Activated effector memory CD4-positive, alpha-beta T cell treated with anti-CD3 and anti-CD28 coated beads, Interleukin-2, amount 50 U/mL, for 16 hours (primary cell): ENCODE measurements around the gene MEA1.
"Not testable (repeated sequence)": the region's sequence is repeated elsewhere in the genome, so short reads cannot be mapped to it uniquely, and the experiment has no call there.

Experiments
- DNase-seq: peaks from one replicate; pipeline ENCODE4 v3.0.0-alpha.2; 2020

Gene MEA1

DNA sequence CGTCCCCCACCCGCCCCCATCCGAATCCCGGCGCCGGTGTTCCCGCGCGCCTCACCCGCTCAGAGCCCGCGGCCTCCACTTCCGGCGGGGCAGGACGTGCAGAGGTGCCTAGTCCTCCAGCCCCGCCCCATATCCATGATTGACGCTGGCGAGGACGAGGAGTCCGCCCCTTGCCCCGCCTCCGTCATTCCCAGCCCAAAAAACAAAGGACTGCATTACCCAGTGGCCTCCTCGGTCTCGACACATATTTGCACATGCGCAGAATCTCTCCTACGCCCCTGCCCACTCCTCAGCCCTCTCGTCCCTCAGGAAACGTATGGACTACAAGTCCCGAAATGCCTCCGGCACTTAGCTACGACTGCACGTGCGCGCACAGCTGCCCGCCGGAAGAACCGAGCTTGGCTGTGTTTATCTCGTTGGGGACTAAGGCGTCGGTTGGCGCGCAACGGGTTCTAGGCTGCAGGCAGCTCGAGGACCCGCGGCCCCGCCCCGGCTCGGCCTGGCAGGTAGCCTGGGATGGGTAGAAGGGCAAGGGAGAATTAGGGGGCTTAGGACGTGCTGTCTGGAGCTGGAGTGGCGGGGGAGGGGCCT lies at the start of gene MEA1, which contains the start of gene KLHDC3:
Gene MEA1, minus strand, starts transcription at position 104 of the 591 bp plus-strand sequence. CDS start 133 bp downstream, outside the sequence.
Gene KLHDC3, plus strand, starts transcription at position 407 of the 591 bp plus-strand sequence. CDS start 2,944 bp downstream, outside the sequence.
- DNase-seq: peak; percentile 100

DNA sequence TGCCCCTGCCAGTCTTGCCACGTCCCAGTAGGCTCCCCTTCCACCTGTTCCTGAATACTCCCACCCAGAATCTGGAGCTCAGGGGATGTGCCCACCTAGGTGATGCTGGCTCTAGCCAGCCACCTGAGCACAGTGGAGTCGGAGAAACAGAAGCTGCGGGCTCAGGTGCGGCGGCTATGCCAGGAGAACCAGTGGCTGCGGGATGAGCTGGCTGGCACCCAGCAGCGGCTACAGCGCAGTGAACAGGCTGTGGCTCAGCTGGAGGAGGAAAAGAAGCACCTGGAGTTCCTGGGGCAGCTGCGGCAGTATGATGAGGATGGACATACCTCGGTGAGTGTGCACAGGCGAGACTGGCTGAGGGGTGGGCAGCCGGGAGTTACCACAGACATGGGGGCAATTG lies 49.1 kb upstream of the MEA1 start:
- no peak for DNase-seq

DNA sequence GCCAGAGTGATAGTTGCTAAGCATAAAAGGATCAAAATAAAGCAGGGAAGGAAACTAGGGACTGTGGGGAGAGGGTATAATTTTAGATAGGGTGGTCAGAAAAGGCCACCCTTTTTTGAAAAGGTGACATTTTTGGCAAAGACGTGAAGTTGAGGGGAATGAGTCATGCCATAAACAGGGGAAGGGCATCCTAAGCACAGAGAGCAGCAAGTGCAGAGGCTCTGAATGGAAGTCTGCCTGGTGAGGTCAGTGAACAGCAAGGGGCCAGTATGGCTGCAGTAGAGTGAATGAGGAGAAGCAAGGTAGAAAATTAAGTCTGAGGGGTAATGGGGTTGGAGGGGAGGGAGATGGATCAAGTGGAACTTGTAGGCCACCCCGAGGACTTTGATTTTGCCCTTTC lies 48.1 kb upstream of the MEA1 start:
- no peak for DNase-seq

- no peak for DNase-seq
Observed at GRCh38 chr6:43060755-43061633, 47.2 kb upstream of the MEA1 start.

DNA sequence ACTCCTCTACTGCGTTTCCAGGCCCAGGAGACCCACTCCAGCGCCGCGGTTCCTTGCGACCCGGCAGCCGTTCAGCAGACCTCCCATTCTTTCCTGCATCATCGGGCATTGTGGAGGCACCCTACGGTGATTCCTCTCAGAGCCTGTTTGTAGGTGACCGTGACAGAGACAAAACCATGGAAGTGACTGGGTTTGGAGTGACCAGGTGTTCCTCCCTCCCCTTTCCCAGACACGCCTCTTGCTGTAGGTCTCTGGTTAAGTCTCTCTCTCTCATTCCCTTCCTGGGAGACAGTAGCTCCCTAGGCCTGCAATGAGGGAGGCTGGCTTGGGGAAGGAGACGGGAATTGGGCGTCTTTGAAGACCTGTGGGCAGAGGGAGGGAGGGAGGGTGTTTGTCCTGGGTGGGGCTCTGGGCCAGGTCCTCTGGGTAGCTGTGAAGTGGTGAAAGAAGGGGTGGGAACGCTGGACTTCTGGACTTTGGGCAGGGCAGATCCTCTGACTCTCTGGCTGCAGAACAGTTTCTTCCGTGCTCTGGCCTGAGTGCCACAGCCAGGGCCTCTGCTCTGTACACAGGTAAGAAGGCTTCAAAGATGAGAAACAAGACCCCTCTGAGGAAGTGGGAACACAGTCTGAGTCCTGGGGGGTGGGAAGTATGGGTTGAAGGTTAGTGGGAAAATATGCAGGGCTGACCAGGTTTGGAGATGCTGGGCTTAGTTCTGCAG lies 46.4 kb upstream of the MEA1 start:
- no peak for DNase-seq

DNA sequence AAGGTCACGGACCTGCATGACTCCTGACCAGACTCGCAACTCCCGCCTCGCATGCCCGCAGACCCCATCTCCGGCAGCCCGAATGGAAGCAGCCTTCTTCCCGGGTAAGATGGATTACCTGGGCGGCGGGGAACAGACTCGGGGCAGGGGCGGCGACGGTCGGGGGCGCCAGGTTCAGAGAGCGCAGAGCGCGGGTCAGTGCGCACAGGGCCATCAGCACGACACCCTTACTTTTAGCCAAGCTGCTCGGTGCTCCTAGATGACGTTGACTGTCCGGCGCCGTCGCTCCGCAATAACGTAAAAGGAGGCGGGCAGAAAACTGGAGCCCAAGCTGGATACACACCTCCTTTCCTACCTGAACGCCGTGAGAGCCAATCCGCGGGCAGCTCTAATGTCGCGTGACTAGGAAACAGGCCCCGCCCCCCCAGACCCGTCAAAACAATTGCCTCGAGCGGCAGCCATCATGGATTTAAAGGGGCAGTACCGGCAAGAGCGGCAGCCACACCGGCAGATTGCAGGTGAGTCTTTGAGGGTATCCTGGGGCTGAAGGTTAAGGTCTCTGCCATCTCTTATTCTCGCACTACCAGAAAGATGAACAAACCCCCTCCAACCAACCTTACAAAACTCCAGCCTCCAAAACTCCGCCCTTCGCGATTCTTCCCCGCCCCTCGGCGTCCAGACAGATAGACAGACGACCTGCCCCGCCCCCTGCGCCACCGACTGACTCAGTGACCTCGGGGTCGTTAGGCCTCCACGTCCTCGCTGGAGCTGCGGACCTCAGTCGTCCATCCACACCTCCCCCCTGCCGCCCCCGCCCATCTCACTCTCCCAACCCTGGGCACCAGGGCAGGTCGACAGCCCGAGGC lies 45.7 kb upstream of the MEA1 start, which contains the start of the genes KLC4 and MRPL2:
Gene KLC4, plus strand, starts transcription at position 464 of the 866 bp plus-strand sequence. CDS start 1,705 bp downstream, outside the sequence.
Gene MRPL2, minus strand, starts transcription at position 267 of the 866 bp plus-strand sequence. Its CDS starts 53 bp downstream, at position 214.
- peak; percentile 99 for DNase-seq

DNA sequence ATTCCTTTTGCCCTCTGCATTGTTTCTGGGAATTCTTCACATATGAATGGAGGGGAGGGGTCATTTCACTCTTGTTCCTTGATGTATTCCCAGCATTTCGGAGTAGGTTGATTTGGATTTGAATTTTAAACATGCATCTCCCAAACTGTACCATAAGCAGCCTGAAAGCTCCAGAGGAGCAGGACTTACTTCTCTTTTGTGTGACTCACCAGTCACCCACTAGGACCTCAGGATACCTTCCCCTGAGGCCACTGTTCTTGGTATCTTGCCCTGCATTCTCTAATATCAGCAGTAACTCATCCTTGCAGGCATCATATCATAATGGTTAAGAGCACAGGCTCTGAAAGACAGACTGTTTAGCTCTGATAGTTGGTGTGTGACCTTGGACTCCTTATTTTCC lies 44.8 kb upstream of the MEA1 start:
- no peak for DNase-seq

DNA sequence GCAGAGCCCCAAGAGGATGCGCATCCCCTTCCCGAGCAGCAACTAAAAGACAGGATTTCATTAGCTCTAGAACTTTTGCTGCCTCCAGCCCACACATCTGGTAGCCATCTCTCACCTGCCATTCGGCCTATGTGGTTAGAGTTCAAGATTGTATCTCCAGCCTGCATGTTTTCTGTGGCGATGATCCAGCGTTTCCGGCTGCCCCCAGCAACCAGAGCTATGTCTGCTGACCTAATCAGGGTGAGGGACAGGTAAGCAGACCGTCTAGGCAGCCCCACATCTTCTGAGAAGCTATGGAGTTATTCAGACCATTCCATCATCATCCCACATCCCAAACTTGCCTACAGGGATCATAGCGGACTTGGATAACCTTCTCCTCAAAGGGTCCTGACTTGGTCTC lies 42.2 kb upstream of the MEA1 start:
- no peak for DNase-seq

GRCh38 chr6:43054206-43054943 lies 40.6 kb upstream of the MEA1 start:
- DNase-seq: no peak

GRCh38 chr6:43053545-43054205 lies 39.9 kb upstream of the MEA1 start, which contains the start of gene CUL7:
Gene CUL7 (minus strand): TSS chr6:43053851. CDS start chr6:43052788, 1,063 bp downstream.
- DNase-seq: peak; percentile 97

DNA sequence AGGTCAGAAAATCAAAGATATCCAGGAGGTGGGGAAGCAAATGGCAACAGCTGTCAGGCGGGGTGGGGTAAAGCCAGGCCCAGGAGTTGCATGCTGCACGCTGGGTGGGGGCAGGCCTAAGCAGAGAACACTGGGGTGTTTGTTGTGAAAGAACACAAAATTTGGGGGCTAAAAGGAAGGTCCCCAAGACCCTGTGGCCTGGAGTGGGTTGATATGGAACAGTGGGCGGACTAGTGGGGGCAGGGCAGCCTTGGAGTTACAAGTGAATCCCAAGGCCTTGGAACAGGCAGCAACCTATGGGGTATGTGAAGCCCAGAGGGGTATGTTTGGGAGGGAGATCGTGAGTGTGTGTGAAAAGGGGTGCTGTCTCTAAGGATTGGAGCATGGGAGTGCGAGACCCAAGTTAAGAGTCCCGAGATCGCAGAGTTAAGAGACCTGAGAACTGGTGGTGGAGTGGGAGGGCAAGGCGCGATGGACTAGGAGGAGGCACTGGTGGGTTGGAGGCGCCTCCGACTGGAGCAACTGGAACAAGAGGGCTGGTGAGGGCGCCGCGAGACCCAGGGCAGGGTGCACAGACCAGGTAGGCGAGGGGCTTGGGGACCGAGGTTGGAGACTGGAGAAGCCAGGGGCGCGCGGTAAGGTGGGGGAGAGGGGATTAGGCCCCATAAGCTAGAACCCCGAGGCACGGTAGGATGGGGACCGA lies 39.2 kb upstream of the MEA1 start:
- DNase-seq: no peak

DNA sequence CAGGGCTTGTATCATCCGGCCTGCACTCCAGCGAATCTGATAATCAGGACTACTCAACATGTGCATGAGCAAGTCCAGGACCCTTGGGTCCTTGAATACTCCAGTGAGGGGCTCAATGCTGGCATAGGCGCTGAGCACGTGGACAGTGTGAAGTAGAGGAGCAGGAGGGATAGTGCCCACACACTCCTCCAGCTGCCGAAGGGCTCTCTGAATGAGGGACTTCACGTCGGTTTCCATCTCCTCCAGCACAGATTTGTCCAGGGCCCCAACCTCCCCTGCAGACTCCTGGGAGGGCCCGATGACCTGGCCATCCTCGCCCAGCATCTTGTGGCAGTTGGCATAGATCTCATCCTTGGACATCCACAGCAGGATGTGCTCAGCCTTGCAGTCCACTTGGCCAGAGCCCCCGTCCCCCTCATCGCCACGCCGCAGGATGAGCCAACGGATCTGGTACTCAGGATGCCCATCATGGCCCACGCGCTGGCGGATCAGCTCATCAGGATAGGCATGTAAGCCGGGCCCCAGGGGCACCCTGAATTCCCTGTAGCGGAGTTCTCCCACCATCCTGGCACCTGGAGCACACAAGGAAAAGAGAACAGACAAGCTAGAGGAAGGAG lies 38.6 kb upstream of the MEA1 start:
- DNase-seq: no peak

- no peak for DNase-seq
Observed at GRCh38 chr6:43050981-43051380, 37.2 kb upstream of the MEA1 start.

- no peak for DNase-seq
Observed at GRCh38 chr6:43047998-43048397, 34.3 kb upstream of the MEA1 start.

DNA sequence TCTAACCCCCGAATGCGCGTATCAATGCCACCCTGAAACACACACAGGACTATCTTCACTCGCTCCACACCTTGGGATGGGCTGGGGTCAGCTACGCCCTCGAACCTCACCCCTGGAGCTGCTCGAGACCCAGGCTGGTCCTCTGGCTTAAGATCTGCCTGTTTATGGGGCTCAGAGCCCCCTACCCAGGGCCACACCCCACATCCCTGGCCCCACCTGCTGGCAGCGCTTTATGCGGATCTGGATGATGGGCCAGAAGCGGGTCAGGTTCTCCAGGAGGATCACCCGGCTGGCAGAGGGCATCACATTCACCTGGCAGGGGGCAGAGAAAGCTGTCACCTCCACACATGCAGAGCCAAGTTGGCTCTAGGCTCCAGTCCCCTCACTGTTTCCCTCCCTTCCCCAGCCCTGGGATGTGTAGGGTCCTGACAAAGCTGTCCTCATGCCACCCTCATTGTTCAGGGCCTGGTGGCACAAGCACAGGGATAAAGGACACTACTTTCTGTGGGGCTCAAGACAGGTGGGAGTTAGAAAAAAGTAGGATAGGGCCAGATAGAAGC lies 31.7 kb upstream of the MEA1 start:
- DNase-seq: no peak

DNA sequence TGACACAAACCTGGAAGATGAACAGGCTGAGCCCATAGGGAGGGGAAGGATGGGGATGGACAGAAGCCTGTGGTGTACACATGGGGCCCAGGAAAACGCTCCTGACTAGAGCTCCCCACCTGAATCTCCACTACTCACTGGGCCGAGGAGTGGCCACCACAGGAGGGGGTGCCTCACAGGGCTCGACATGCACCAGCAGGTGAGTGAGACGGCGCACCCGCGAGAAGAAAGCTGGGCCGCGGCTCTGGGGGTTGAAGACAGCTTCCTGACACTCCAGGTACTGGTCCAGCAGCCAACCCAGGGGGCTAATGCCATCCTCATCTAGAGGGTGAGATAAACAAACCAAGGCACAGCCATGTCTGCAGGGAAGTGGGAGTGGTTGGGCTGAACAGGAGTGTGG lies 29.6 kb upstream of the MEA1 start:
- no peak for DNase-seq

GRCh38 chr6:43041475-43041874 lies 27.7 kb upstream of the MEA1 start:
- not testable (repeated sequence) for DNase-seq

DNA sequence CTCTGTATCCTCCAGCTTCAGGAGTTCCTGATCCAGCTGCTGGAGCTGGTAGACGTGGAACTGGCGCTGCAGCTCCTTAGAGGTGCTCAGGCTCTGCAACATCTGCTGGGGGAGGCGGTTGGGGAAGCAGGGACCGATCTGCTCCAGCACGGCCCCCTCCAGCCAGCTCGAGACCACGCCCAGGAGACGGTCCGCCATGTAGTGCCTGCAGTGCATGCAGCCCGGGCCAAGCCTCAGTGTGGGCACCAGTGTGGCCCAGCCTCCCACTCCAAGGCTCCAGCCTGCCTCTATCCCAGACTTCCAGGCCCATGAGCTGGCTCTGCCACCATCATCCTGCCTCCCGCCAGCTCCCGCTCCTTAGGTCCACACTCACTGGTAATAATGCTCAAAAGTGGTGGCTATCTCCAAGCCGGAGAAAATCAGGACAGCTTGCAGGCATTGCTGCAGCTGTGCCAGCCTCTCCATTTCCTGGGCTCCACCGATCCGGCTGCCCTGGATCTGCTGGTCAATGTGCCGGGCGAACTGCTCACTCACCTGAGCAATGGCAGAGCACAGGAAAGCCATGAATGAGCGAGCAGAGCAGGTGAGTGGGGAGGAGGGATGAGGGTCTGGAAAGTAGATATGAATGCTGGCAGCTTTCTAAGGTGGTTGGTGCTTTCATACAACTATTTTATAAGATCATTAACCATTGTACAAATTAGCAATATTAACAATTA lies 27.0 kb upstream of the MEA1 start:
- DNase-seq: no peak

DNA sequence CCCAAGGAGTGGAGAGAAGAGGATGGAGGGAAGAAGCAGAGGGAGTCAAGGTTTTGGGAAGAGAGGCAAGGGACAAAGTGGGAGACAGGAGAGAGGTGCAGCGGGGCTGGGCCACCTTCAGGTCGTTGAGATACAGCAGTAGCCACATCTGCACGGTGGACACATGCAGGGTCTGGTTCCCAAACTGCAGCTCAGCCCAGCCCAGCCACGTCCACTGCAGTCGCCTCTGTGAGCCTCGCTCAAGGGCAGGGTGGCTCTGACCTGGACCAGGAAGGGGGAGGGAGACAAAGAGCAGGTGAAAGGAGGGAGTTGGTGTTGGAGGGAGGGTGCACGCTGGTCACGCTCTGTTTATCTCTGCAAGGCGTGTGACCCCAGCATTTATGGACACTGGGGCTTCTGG lies 25.0 kb upstream of the MEA1 start:
- no peak for DNase-seq
